Measurements from ENCODE around the gene MEGF6. TPM values are rescaled to one million over a fixed set of nuclear protein-coding genes. Genes with fewer than 3 reads are reported as not detected.

The MEGF6 gene
- total RNA-seq, 6 experiments from 2014 or later = 20.3 to 39.2 (median 23.0) TPM

DNA sequence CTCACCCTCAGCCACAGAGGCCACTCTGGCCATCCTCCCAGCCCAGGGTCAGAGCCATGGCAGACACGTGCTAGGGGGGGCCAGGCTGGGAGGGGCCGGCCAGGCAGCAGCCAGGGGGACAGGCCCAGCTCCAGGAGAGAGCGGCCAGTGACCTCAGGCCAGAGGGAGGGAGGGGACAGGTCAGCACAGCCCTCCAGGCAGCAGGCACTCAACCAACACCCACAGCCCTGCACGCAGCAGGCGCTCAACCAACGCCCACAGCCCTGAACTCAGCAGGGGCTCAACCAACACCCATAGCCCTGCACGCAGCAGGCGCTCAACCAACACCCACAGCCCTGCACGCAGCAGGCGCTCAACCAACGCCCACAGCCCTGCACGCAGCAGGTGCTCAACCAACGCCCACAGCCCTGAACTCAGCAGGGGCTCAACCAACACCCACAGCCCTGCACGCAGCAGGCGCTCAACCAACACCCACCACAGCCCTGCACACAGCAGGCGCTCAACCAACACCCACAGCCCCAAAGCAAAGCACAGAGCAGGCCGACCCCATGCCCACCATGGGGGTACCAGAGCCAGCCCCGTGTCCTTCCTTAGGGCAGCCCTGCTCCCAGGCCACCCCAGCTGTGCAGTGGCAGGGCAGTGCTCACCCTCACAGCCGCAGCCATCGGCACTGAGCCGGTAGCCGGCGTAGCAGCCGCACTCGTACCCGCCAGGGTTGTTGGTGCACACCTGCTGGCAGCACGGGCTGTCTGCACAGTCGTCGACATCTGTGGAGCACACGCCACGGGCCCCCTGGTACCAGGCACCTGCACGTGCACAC is 101.0 kb downstream of the MEGF6 start:
- Mint-ChIP-seq H3K27ac (no peak overlapping the region), H3K4me3 (no peak overlapping the region), H3K27me3 (ENCODE audit: insufficient read depth) (no peaks in the 10 kb centered on the region), H3K9me3 (no peaks in the 10 kb centered on the region), H3K4me1 (ENCODE audit: low read depth) (no peaks in the 10 kb centered on the region), H3K36me3 (ENCODE audit: low read depth) (peaks cover 5% of the 10 kb centered on the region)
- DNase-seq = no peak
- TF ChIP-seq, protein P1, sequence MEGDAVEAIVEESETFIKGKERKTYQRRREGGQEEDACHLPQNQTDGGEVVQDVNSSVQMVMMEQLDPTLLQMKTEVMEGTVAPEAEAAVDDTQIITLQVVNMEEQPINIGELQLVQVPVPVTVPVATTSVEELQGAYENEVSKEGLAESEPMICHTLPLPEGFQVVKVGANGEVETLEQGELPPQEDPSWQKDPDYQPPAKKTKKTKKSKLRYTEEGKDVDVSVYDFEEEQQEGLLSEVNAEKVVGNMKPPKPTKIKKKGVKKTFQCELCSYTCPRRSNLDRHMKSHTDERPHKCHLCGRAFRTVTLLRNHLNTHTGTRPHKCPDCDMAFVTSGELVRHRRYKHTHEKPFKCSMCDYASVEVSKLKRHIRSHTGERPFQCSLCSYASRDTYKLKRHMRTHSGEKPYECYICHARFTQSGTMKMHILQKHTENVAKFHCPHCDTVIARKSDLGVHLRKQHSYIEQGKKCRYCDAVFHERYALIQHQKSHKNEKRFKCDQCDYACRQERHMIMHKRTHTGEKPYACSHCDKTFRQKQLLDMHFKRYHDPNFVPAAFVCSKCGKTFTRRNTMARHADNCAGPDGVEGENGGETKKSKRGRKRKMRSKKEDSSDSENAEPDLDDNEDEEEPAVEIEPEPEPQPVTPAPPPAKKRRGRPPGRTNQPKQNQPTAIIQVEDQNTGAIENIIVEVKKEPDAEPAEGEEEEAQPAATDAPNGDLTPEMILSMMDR (IDR thresholded peaks at IDR 0.05) = no peak

DNA sequence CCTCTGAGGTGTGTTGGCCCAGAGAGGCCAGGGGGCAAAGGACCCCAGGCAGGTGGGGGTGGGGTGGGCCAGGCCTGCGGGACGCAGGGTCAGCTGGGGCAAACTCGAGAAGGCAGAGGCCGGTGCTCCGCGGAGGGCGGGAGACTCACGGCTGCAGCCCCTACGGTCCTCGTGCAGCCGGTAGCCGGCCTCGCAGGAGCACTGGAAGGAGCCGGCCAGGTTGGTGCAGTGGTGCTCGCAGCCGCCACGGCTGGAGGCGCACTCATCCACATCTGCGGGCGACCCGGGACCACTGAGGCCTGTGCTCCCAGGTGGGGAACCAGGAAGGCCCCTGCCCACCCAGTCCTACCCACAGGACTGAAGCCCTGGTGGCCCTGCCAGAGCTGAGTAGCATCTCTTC is 101.6 kb downstream of the MEGF6 start:
- Mint-ChIP-seq H3K4me1 (ENCODE audit: low read depth) (peaks cover 1% of the 10 kb centered on the region), H3K27ac (no peak overlapping the region), H3K36me3 (ENCODE audit: low read depth) (peaks cover 5% of the 10 kb centered on the region), H3K9me3 (no peaks in the 10 kb centered on the region), H3K27me3 (ENCODE audit: insufficient read depth) (no peaks in the 10 kb centered on the region), H3K4me3 (no peak overlapping the region)
- TF ChIP-seq, protein P1 (IDR thresholded peaks at IDR 0.05) = no peak
- DNase-seq = no peak

DNA sequence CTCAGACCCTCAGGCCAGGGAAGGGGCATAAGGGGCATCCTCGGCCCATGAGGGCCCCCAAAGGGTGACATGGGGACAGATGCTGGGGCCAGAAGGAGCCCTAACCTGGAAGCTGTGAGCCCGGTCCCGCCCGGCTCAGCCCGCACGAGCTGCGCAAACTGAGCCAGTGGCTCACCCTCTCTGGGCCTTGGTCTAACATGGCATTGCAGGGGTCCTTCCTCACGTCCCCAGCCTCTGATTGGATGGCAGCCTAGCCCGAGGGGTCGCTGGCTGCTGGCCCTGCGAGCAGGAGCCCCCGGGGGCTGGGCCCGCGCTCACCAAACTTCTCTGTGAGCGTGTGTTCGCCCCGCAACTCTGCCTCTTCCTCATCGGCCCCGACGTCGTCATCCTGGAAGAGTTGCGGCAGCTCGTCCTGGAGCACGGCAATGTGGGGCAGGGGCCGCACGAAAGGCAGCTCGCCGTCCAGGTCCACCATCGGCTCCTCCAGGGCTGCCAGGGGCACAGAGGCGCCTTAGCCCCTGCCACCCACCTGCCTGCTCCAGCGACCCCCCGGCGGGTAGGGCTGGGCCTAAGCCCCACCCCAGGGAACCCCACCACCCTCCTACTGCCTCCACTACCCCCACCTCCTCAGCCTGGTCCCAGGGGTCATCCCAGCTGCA is 102.4 kb downstream of the MEGF6 start:
- no peak overlapping the region for H3K27ac Mint-ChIP-seq
- H3K4me1 Mint-ChIP-seq (ENCODE audit: low read depth) = peaks cover 9% of the 10 kb centered on the region
- TF ChIP-seq, protein P1 (IDR thresholded peaks at IDR 0.05) = no peak
- no peaks in the 10 kb centered on the region for H3K9me3 Mint-ChIP-seq
- peaks cover 1% of the 10 kb centered on the region; the same call in 1 of the 2 replicates for H3K27me3 Mint-ChIP-seq (ENCODE audit: insufficient read depth)
- peaks cover 5% of the 10 kb centered on the region for H3K36me3 Mint-ChIP-seq (ENCODE audit: low read depth)
- DNase-seq = no peak
- no peak overlapping the region for H3K4me3 Mint-ChIP-seq

DNA sequence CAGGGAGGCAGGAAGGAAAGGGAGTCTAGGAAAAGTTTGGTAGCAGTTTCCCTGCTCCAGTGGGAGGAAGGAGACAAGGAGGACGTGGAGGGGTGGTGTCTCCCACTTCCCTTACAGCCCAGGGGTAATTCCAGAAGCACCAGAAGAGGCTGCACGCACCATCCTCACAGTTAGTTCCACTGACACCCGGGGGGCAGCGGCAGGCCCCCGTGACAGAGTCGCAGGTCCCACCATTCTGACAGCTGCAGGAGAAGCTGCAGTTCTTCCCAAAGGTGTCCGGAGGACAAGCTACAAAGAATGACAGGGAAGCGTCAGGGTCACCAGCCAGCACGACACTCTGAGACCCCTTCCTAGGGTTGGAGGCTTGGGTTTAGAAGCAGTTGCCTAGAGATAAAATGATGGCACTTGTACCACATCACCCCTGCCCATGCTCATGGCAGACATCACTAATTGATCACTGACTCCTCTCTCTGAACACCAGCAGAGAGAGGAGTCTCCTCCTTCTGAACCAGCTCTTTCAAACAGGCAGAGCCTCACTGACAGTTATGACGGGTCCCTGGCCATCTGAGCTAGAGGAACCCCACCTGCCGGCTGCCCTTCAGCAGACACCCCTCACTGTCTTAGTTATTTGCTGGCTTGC is 103.6 kb downstream of the MEGF6 start:
- no peak overlapping the region; the same call in 1 of the 2 replicates for H3K27ac Mint-ChIP-seq
- peaks cover 18% of the 10 kb centered on the region for H3K4me1 Mint-ChIP-seq (ENCODE audit: low read depth)
- H3K4me3 Mint-ChIP-seq = no peak overlapping the region
- peaks cover 1% of the 10 kb centered on the region; the same call in 1 of the 2 replicates for H3K27me3 Mint-ChIP-seq (ENCODE audit: insufficient read depth)
- H3K9me3 Mint-ChIP-seq = no peaks in the 10 kb centered on the region
- DNase-seq = no peak
- TF ChIP-seq, protein P1 (IDR thresholded peaks at IDR 0.05) = no peak
- peaks cover 5% of the 10 kb centered on the region for H3K36me3 Mint-ChIP-seq (ENCODE audit: low read depth)

DNA sequence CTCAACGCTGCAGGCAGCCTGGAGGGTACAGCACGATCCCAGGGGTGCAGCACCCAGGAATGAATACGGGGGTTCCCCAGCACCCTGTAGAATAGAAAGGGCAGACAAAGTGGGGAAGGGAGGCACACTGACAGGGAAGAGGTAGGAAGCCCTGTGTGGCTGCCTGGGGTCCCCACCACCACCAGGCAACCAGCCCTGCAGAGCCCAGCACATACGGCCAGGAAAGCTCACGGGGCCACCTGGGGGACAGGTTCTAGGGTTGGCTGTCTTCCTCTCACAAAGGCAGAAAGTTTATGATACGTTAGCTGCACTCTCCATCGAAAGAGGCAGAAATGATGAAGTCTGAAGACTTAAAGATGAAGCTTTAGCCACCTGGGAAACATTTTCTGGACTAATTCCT is 104.4 kb downstream of the MEGF6 start:
- Mint-ChIP-seq H3K27ac (no peak overlapping the region), H3K27me3 (ENCODE audit: insufficient read depth) (peaks cover 1% of the 10 kb centered on the region; the same call in 1 of the 2 replicates), H3K9me3 (no peaks in the 10 kb centered on the region), H3K36me3 (ENCODE audit: low read depth) (no peaks in the 10 kb centered on the region), H3K4me3 (no peak overlapping the region), H3K4me1 (ENCODE audit: low read depth) (peaks cover 18% of the 10 kb centered on the region)
- TF ChIP-seq, protein P1 (IDR thresholded peaks at IDR 0.05) = no peak
- DNase-seq = no peak

Measured in HFFc6 (cell line).